Left hindlimb (tissue), 1 donor: Measurements from ENCODE around the gene TMEM131L.
"Not testable (repeated sequence)": the region's sequence is repeated elsewhere in the genome, so short reads cannot be mapped to it uniquely, and the experiment has no call there.

Experiments
- DNase-seq: peaks from one replicate; pipeline ENCODE4 v3.0.0-alpha.2; 2018

Gene TMEM131L

DNA sequence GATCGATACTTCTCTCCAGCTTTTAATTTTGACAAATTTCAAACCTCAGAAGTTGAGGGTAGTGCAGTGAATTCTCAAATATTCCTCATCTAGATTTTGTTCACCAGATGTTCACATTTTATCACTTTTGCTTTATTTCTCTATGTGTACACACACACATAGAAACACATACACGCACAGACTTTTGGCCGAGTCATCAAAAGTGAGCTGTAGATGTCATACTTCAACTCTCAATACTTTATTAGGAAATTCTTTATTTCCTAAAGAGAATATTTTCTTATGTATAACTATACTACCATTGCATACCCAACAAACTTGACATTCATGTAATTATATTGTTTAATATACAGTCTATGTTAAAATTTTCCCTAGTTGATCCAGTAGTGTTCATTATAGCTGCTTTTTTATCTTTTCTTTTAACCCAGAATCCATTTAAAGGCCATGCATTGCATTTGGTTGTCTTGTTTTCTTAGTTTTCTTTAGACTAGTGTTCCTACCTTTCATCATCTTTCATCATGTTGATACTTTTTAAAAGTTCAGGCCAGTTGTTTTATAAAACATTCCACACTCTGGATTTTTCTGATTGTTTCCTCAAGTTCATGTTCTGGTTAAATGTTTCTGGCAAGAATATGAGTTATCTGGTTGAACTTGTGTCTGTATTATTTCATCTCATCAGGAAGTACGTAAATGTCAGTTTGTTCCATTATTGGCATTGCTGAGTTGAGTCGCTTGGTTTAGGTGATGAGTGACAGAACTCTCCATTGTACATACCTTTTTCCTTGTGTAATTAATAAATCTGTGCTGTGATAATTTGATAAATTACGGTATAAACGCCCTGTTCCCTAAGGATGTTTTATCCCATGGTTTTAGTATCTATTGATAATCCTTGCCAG, 123.8 kb downstream of the TMEM131L start:
- DNase-seq, result no peak

DNA sequence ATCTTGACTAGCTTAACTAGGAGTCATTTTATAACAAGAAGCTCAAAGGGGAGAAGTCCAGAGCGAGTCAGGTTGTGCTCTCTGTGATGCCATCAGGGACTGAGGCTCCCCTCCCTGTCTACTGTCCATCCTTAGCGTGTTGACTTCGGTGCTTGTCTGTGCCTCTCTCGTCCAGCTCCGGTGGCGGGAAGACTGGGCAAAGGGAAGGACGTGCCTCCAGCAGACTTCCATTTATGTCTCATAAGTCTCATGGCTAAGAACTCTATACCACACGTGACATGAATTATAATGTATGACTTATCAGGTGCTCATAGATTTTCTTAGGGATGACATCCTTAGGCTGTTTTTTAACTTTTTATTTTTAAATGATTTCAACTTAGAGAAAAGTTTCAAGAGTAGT, 125.3 kb downstream of the TMEM131L start:
- DNase-seq, result no peak

DNA sequence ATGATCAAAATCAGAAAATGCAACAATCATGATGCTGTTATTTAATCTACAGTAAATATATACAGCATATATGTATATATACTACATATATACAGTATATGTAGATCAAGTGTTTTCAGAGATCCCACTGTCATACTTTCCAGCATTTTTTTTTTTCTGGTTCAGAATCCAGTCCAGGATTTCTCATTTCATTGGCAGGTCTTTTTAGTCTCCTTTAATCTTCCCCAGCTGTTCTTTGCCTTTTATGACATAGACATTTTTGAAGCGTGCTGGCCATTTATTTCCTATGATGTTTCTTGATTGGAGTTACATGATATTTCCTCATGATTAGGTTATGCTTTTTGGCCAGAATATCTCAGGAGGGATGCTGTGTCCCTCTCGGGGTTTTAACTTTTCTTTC, 125.9 kb downstream of the TMEM131L start:
- DNase-seq, result no peak

DNA sequence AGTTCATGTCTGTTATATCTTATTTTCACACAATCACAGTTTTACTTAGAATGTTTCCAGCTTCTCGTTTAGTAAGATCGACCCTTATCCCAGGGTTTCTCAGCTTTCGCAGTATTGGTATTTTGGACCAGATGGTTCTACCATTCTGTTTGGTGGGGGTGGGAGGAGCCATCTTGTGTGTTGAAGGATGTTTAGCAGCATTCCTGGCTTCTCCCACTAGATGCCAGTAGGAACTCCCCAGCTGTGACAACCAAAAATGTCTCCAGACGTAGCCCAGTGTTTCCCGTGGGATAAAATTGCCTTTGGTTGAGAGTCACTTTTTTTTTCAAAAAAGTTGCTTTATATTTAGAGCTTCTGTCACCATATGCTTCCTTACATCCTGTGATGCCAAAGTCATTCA, 127.0 kb downstream of the TMEM131L start:
- DNase-seq, result no peak

DNA sequence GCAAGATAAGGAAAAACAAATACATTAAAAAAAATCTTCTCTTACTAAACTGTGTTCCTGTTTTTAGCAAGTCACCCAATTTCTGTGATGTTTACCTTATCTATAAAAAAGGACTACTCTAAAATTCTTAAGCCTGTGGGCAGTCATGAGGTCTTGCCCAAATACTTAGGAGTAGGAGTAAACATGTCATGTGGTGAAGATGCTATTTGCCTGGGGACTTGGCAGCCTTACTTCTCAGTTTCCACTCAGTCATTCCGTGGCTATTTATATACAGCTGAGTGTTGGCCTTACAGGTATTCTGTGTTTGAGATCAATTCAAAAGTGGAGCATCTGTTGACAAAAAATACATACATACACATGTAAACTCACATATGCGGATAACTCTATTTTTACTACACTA, 128.1 kb downstream of the TMEM131L start:
- DNase-seq, result no peak

DNA sequence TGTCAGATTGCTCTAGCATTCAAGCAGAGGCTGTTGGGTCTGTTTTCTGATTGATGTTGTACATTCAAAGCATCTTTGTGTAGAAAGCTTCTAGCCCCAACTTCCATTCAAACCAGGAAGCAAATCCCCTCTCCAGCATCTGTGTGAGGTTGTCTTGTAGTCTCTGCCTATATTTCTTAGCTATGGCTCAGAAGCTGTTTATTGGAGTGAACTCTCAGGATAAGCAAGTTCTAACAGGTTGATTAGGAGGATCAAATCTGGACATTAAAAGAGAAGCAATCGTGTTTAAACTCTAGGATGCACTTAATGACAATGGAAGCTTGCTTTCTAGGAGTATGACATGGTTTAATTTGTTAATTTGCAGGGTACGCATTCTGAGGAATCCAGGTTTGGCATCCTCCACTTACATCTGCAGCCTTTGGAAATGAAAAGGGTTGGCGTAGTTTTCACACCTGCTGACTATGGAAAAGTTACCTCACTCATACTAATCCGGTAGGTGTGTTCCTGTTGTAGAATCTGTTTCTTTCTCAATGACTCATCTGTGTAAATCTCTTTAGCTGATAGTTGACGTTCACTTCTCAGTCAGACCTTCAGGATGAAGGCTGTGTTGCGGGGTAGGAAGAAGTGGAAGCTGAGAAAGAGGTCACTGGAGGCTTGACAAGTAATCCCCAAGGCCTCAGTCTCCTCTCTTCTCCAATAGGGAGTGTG, 129.9 kb downstream of the TMEM131L start:
- no peak for DNase-seq

DNA sequence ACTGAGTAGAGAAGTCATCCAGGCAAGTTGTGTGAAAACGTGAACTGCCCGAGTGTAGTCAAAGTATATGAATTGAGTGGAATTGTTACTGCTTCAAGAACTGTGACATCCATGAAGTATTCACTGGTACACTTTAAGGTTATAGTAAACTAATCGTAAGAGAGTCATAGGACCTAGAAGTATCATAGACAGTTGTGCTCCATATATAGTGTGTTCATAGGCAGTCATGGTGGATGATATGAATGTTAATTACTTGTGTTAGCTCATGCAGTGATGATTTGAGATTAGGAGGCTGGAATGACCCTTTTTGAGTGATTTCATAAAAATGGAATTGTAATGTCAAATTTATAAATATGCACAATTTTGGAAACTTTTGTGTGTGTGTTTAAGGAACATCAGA, 136.6 kb downstream of the TMEM131L start:
- no peak for DNase-seq

DNA sequence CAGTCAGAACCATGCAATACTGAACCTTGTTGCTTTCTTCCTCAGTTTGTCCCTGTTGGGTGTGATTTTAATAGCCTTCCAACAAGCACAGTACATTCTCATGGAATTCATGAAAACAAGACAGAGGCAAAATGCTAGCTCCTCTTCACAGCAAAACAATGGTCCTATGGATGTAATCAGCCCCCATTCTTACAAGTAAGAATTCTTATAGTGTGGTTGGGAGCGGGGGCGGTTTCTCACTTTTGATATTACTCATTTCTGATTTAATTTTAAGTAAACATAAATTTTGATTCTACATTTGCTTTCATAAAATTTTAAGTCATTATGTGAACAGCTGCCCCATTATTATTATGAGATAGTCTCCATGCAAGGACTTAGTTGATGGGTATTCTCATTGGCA, 137.1 kb downstream of the TMEM131L start:
- DNase-seq, result no peak

DNA sequence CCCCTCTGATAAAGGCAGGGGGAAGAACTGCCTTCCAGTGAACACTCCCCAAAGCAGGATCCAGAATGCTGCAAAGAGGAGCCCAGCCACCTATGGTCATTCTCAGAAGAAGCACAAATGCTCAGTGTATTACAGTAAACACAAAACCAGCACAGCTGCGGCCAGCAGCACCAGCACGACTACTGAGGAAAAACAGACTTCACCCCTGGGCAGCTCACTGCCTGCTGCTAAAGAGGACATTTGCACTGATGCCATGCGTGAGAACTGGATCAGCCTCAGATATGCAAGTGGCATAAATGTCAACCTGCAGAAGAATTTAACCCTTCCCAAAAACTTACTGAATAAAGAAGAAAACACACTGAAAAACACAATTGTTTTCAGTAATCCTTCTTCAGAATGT, 137.7 kb downstream of the TMEM131L start:
- DNase-seq, result no peak

DNA sequence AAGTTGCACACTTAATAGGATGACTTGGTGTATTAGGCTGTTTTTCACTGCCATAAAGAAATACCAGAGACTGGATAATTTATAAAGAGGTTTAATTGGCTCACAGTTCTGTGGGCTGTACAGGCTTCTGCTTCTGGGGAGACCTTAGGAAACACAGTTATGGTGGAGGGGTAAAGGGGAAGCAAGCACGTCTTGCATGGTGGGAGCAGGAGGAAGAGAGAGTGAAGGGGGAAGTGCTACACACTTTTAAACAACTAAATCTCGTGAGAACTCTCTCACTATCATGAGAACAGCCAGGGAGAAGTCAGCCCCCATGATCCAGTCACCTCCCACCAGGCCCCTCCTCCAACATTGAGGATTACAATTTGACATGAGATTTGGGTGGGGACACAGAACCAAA, 142.9 kb downstream of the TMEM131L start:
- DNase-seq, result not testable (repeated sequence)

DNA sequence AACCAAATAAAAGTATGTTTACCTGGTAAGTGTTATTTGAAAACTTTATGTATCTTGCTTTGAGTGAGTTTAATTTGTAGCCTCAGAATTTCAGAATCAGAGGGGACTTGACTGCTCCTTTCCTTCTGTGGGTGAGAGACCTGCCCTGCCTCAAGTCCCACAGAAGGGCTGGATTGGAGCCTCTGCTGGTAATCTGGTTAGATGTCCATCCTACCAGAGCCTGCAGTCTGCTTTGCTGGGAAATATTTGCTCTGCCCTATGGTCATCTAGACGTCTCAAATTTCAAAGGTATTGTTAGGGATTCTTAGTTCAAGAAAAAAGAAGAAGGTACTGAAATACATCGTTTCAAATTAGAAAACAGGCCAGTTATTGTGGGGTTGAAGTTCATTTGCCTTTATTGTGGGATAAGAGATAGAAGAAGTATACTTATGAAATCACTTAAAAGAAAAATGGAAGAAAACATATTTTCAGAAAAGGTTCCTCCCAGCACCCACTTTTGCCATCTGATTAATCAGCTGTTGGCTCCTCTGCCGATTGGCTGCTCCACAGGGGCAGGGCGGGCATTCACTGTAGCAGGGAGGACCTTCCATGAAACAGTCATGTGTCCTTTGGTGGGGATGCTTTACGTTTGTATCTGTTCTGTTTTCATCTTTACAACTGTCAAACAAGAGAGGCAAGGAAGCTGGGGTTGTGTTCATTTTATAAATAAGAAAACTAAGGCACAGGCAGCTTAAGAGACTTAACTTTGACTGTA, 144.6 kb downstream of the TMEM131L start:
- no peak for DNase-seq

DNA sequence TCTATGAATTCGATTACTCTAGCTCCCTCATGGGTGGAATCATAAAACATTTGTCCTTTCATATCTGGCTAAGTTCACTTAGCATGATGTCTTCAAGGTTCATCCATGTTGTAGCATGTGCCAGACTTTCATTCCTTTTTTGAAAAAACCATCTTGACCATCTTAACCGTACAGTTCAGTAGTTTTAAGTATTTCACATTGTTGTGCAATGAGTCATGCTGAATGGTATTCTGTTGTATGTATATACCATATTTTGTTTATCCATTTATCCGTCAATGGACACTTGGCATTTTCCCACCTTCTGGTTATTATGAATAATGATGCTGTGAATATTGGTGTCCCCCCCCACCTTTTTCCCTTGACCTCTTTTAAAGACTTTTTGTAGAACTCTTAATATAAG, 145.5 kb downstream of the TMEM131L start:
- DNase-seq, result no peak

DNA sequence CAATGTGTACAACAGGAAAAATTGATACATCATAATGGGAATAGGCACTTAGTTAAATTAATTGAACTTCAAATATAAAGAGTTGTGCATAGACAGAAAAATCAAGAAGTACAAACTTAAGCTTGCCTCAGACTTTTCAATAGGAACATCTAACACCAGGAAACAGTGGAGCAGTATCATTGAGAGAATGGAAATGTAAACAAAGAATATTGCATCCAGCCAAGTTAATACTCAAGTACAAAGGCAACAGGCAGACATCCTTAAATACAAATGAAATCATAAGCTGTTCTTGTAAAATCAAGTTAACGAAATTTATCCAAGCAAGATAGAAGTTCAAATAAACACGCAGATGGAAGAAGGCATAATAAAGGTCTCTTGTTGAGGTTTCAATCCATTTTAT, 146.7 kb downstream of the TMEM131L start:
- no peak for DNase-seq

DNA sequence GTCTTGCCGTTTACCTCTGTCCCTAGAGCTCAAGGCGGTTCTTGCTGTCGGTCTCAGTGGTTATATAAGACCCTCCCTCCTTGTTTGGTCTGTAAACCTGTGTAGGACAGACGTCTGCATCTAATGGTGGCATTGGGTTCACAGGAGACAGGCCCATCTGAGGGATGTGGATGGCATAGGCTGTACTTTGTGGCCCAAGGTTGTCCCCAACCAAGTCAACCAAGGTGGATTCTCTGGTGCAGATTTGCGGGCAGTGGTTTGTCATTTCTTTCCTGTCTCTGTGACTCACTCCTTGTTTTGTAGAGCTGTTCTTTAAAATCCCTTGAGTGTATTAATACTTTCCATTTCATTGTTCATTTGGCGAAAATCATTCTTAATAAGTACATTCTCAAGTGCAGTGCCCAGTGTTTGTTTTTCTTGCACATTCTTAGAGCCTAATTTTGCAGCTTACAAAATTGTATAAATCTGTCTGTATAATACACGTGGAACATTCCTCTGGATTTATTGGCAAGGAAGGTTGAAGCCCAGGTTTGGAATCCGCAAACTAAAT, 149.9 kb downstream of the TMEM131L start:
- DNase-seq, result no peak

DNA sequence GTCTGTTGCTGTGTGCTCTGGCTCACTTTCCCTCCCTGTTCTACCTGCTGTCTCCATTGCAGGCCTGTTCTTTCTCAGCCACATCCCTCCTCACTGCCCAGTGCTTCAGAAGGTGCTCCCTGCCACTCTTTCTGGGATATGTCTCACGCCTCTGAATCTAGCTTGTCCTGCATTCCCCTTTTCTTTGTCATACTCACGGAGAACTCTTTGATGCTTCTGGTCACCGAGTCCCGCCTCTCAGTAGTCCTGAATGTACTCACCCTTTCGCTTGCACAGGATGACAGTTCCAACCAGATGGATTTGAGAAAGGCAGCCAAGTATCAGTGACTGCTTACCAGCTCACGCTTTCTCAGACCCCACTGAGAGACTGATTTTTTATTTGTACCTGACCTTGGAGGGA, 152.7 kb downstream of the TMEM131L start:
- DNase-seq, result no peak

DNA sequence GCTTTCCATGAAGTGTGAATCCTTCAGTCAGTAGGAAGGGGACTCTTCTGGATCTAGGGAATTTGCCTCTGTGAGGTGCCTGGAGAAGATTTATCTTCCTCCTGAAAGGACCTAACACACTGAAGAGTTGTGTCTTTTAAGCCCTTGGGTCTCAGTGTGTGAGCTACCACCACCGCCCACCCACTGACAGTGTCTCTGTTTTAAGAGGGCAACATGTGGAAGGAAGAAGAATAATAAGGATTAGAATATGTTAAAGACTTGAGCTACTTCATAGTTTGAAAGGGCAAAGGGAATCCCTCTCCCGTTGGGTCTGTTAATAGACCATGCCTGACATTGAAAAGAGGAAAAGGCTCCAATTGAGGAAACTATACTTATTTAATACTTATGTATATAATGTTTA, 153.7 kb downstream of the TMEM131L start:
- DNase-seq, result no peak

DNA sequence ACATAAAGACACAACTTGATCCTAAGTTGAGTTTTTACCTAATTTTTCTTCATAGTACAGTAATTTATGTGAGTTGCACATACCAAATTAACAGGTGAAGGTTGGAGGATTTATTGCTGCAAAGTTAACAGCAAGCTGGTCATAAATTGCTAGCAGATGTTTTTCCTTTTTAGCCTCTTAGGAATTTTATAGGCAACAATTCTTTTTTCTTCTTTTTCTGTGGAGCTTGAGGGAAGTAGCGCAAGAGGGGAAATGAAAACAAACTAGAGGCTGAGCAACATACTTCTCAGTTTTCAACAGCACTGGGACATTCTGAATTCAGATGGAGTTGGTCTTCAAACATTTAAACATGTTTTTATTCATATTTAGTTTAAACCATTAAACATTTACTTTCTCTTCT, 154.2 kb downstream of the TMEM131L start:
- DNase-seq, result no peak

DNA sequence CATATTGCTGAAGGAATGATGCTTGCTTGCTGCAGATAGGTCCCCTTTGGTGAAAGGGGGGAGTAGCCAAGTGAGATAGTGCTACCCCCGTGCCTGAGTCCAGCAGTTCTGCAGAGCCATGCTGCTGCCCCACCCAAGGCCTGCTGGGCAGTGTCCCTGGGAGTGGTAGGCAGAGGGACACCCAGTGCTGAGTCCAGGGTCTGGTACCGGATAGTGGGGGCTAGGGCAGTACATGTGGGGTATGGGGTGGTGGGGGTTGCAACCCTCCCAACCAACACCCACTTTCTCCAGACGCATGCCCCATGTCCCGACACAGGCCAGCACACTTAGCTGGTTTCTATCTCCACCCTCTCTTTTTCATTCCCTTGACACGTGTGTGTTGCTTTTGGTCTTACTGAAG, 155.9 kb downstream of the TMEM131L start:
- DNase-seq, result no peak

DNA sequence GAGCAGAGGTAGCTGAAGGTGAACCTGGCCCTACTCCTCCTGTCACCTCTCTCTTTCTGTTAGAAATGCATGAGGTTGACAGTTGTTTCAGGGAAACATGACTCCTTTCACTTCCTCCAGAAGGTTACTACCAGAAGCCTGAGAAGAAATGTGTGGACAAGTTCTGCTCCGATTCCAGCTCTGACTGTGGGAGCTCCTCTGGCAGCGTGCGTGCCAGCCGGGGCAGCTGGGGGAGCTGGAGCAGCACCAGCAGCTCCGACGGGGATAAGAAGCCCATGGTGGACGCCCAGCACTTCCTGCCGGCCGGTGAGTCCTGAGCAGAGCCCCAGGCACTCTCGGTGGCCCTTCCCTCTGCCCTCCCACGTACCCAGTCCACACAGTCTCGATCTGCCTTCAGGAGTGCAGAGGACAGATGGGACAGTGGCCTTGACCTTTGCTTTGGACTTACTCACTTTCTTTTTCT, 156.6 kb downstream of the TMEM131L start:
- DNase-seq, result no peak

DNA sequence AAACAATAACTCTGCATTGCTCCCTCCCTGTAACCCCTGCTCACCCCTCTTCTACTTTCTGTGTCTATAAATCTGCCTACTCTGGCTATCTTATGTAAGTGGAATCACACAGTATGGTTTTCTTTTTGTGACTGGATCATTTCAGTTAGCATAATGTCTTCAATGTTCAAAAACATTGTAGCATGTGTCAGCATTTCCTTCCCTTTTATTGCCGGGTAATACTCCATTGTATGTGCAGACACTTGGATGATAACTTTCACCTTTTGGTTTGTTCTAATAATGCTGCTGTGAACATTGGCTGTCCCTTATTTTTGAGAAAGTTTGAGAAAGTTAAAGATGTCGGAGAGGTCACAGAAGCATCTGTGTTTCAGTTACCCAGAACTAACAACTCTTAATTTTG, 157.3 kb downstream of the TMEM131L start:
- no peak for DNase-seq

DNA sequence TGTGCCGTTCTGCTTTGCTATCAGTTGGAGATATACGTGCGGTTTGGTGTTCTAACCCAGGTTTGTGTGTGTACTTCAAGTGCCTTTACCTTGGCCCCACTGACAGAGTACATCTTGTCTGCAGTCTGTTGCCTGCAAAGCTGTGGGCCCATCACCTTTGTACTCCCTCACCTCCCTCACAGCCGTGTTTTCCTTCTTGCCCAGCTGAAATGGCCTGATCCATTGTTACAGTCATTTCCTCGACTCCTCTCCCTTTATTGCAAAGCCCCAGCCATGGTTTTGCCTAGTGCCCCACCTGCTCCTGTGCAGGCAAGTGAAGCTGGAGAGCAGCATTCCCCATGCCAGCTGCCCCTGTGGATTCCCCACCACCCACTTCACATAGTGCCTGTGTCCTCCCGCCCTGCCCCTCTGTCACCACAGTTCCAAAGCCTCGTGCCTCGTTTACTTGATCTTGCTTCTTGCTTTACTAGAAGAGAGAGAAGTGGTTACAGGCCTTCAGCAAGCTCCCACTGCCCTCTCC, 162.7 kb downstream of the TMEM131L start:
- no peak for DNase-seq

DNA sequence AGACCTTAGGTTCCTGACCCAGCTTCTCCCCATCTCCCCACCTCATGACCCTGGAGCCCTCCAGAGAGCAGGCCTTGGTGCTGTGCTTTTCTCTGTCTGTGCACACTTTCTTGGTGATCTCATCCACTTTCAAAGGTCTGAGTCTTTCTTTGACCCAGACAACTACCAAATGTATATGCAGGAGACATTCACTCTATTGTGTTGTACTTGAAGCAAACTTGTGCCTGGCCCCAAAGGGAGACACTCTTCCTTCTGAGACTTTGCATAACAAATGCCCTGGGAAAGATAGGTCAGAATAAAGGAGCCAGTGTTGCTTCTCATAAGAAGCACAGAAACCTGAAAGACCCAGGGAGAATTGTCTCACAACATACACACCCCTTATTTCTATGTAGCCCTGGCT, 163.6 kb downstream of the TMEM131L start:
- no peak for DNase-seq

DNA sequence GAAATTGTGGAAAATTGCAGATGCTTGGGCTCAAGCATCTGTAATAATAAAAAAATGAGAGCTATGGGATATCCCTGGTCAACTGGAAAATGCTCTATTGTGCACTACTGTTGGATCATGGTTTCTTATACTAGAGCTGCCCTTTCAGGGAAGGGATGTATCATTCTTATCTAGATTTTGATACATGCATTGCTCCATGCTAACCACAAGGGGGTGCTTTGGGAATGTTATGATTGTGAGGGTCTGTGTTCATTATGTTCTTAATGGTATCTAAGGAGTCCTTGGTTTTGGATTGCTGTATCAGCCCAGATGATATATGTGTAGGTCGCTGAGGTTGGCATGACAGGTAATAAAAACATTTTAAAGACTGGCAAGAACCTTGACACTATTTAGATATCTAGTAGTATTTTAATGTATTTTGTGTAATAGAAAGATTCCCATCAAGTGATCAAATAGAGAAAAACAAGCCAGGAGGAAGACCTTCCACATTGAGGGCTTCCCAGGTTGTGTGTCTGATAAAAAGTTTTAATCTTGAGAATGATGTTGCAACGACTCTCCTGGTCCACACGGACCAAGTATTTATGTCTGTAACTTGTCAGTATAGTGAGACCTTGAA, 168.7 kb downstream of the TMEM131L start:
- DNase-seq, result no peak
